CD14-positive monocyte (primary cell): ENCODE results near the gene SRPRA. TPM values are rescaled to one million over a fixed set of nuclear protein-coding genes. Genes with fewer than 3 reads are reported as not detected.

Experiments used
- DNase-seq, 3 donors: peaks; one replicate each; pipeline ENCODE4 v3.0.0-alpha.2; 2011 to 2022
- H2AFZ ChIP-seq: 2 replicates; pipeline ENCODE4 v1.6.0; 2012; ENCODE audit warnings: mild to moderate bottlenecking, low read depth, low read length, inconsistent platforms; ENCODE audit not compliant: insufficient read depth, poor library complexity, severe bottlenecking
- H3K27ac ChIP-seq, 2 donors: 1 replicate in 1 of 2; 2 replicates in 1 of 2; pipeline ENCODE4 v1.5.1; 2012 to 2013; ENCODE audit warnings: low read length in 2 of 2, control low read depth in 1 of 2, inconsistent platforms in 1 of 2, low read depth in 1 of 2, mild to moderate bottlenecking in 1 of 2
- H3K27me3 ChIP-seq, 2 donors: one replicate each; pipeline versions ENCODE4 v1.6.0 to v1.6.1; 2011 to 2013; ENCODE audit warnings: low read length in 2 of 2; ENCODE audit not compliant: control insufficient read depth in 2 of 2, insufficient read depth in 2 of 2
- H3K36me3 ChIP-seq, 2 donors: replicated peaks in 1 of 2; 1 replicate in 1 of 2; 2 replicates in 1 of 2; pipeline versions ENCODE4 v1.5.1 to v1.6.1; 2012 to 2013; ENCODE audit warnings: low read length in 2 of 2, control low read depth in 1 of 2, inconsistent platforms in 1 of 2, mild to moderate bottlenecking in 1 of 2; ENCODE audit not compliant: insufficient read depth in 2 of 2, control insufficient read depth in 1 of 2
- H3K4me1 ChIP-seq, 2 donors: 1 replicate in 1 of 2; 2 replicates in 1 of 2; pipeline versions ENCODE4 v1.5.1 to v1.6.1; 2012 to 2013; ENCODE audit warnings: low read length in 2 of 2, control low read depth in 1 of 2, inconsistent platforms in 1 of 2, mild to moderate bottlenecking in 1 of 2, moderate library complexity in 1 of 2; ENCODE audit not compliant: insufficient read depth in 2 of 2, control insufficient read depth in 1 of 2
- H3K4me2 ChIP-seq: replicated peaks from 2 replicates; pipeline ENCODE3; 2012; ENCODE audit warnings: low read length, moderate library complexity, mild to moderate bottlenecking; ENCODE audit not compliant: poor library complexity, severe bottlenecking; ENCODE audit errors: extremely low read depth
- H3K4me3 ChIP-seq, 3 experiments: fragments of 200-600 bp in 1 of 3; sonication (generic) in 1 of 3; replicated peaks in 1 of 3; 1 replicate in 2 of 3; 2 replicates in 1 of 3; pipeline ENCODE4 v1.5.1; 2011 to 2013; ENCODE audit warnings: low read length in 3 of 3, mild to moderate bottlenecking in 3 of 3, control low read depth in 2 of 3, low read depth in 2 of 3, inconsistent platforms in 1 of 3, moderate library complexity in 1 of 3
- H3K79me2 ChIP-seq: 2 replicates; pipeline ENCODE4 v1.6.0; 2012; ENCODE audit warnings: mild to moderate bottlenecking, control low read depth, inconsistent platforms, low read length, moderate library complexity; ENCODE audit not compliant: insufficient read depth
- H3K9ac ChIP-seq: 2 replicates; pipeline ENCODE4 v1.6.0; 2017; ENCODE audit warnings: low read length, mild to moderate bottlenecking; ENCODE audit not compliant: insufficient read depth, poor library complexity, severe bottlenecking
- H3K9me3 ChIP-seq, 2 donors: replicated peaks in 1 of 2; 1 replicate in 1 of 2; 2 replicates in 1 of 2; pipeline versions ENCODE4 v1.5.1 to v1.6.1; 2012 to 2013; ENCODE audit warnings: low read length in 2 of 2, control low read depth in 1 of 2; ENCODE audit not compliant: control insufficient read depth in 1 of 2, insufficient read depth in 1 of 2
- H4K20me1 ChIP-seq: 2 replicates; pipeline ENCODE4 v1.6.0; 2012; ENCODE audit warnings: mild to moderate bottlenecking, low read length, control low read depth, moderate library complexity; ENCODE audit not compliant: insufficient read depth
- H3K27ac Mint-ChIP-seq, 7 donors: one replicate each; pipeline ENCODE4 v1.8.0; 2020; ENCODE audit warnings: mild to moderate bottlenecking in 7 of 7, mixed read lengths in 7 of 7, moderate library complexity in 6 of 7, inconsistent platforms in 2 of 7
- H3K27me3 Mint-ChIP-seq, 3 donors: one replicate each; pipeline ENCODE4 v1.8.0; 2021 to 2022; ENCODE audit warnings: low read depth in 3 of 3, mild to moderate bottlenecking in 3 of 3, mixed read lengths in 3 of 3, moderate library complexity in 3 of 3, inconsistent platforms in 1 of 3
- H3K36me3 Mint-ChIP-seq, 2 donors: one replicate each; pipeline ENCODE4 v1.8.0; 2020; ENCODE audit warnings: mixed read lengths in 2 of 2, inconsistent platforms in 1 of 2, mild to moderate bottlenecking in 1 of 2
- H3K4me1 Mint-ChIP-seq: one replicate; pipeline ENCODE4 v1.8.0; 2020; ENCODE audit warnings: mild to moderate bottlenecking, mixed read lengths
- H3K4me3 Mint-ChIP-seq, 2 donors: one replicate each; pipeline ENCODE4 v1.8.0; 2020; ENCODE audit warnings: mild to moderate bottlenecking in 2 of 2, mixed read lengths in 2 of 2, moderate library complexity in 1 of 2
- H3K9me3 Mint-ChIP-seq, 7 donors: one replicate each; pipeline ENCODE4 v1.8.0; 2020 to 2022; ENCODE audit warnings: mixed read lengths in 7 of 7, mild to moderate bottlenecking in 6 of 7, moderate library complexity in 6 of 7, inconsistent platforms in 2 of 7
- WGBS: methylation state at CpG from one replicate; pipeline ENCODE4 v1.1.5; 2013; ENCODE audit warnings: missing lambda C conversion rate; ENCODE audit not compliant: insufficient coverage; 5-methylcytosine and 5-hydroxymethylcytosine counted together
- intact Hi-C, 2 donors: fragments of 100-400 bp; cut with micrococcal nuclease; formaldehyde crosslinking; loops; one replicate each; pipeline versions ENCODE4 v1.15.0 to v1.15.1; 2023
- polyA plus RNA-seq, 3 donors: library from polyadenylated mRNA; depleted of rRNA in 1 of 3; unstranded in 2 of 3; stranded (reverse) in 1 of 3; fragments of 300-500 nt in 2 of 3; fragments of >200 nt in 1 of 3; fragmentation: Illumina TruSeq in 2 of 3; gene quantifications; 1 replicate in 2 of 3; 2 replicates in 1 of 3; pipeline ENCODE4 v1.2.3, GENCODE V29; 2012 to 2021
- TF ChIP-seq, protein P1 (sequence below): fragments of 200-600 bp; IDR thresholded peaks from one replicate; pipeline ENCODE4 v1.8.0; 2022; ENCODE audit warnings: antibody characterized with exemption, mild to moderate bottlenecking

The SRPRA gene
- polyA plus RNA-seq, 3 donors: 68.7 to 123 (median 87.6) TPM

DNA sequence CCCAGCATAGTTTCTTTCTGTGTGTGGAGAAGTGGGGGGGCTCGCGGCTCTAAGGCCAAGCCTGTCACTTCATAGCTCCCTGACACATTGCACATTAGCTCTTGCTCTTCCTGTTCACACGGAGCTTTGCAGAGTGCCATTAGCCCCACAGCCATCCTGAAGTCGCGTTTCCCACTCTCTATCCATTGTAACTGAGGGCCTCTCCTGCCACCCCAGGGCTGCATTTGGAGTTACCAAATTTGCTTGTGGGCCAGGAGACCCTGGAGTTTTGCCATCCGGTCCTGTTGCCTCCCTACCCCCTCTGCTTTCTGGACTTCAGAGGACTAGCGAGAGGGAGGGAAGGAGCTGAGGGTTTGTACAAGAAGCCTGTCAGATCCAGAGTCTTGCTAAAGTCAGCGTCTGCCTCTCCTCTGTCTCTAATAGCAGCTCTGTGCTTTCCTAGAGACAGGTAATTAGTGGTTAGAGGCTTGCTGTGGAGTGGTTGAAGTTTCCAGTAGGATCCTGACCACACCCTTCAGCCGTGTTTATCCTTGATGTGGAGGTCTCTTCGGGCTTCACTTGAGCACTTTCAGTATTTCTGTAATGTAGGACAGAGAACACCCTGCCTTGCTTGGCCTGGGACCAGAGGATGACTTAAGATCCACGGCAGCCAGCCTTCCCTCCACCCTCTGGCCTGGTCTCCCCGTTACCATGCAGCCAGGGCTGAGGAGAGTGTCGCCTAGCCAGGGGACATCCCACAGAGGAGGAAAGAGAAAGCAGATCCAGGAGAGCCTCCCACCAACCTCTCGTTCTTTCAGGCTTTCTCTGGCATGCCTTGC is 49.3 kb upstream of the SRPRA start:
- peaks cover 60% of the 10 kb centered on the region for H3K4me1 Mint-ChIP-seq
- peak overlapping the region; percentile 67 to 77 for H3K4me3 Mint-ChIP-seq
- DNase-seq: no peak
- TF ChIP-seq, protein P1, sequence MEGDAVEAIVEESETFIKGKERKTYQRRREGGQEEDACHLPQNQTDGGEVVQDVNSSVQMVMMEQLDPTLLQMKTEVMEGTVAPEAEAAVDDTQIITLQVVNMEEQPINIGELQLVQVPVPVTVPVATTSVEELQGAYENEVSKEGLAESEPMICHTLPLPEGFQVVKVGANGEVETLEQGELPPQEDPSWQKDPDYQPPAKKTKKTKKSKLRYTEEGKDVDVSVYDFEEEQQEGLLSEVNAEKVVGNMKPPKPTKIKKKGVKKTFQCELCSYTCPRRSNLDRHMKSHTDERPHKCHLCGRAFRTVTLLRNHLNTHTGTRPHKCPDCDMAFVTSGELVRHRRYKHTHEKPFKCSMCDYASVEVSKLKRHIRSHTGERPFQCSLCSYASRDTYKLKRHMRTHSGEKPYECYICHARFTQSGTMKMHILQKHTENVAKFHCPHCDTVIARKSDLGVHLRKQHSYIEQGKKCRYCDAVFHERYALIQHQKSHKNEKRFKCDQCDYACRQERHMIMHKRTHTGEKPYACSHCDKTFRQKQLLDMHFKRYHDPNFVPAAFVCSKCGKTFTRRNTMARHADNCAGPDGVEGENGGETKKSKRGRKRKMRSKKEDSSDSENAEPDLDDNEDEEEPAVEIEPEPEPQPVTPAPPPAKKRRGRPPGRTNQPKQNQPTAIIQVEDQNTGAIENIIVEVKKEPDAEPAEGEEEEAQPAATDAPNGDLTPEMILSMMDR: no peak
- intact Hi-C loops: no loop called here
- peaks cover 56 to 64% of the 10 kb centered on the region in 2 donors for H3K4me1 ChIP-seq
- H3K4me3 ChIP-seq: peak overlapping the region in 1 of 3 experiments; percentile 56
- H3K9me3 ChIP-seq: peaks cover 0 to 4% of the 10 kb centered on the region in 2 donors
- peaks cover 62% of the 10 kb centered on the region for H3K79me2 ChIP-seq
- no peaks in the 10 kb centered on the region for H3K27me3 ChIP-seq
- H3K27ac Mint-ChIP-seq: peak overlapping the region; percentile 69 to 89 (median 76)
- 6% methylated on average over 7 of the region's 14 CpGs for WGBS
- H2AFZ ChIP-seq: peak overlapping the region; percentile 76
- H3K9ac ChIP-seq: peak overlapping the region; percentile 46
- H4K20me1 ChIP-seq: peaks cover 12% of the 10 kb centered on the region
- no peaks in the 10 kb centered on the region for H3K27me3 Mint-ChIP-seq
- H3K36me3 ChIP-seq: no peaks in the 10 kb centered on the region
- no peaks in the 10 kb centered on the region for H3K9me3 Mint-ChIP-seq
- peak overlapping the region; percentile 21 to 73 for H3K27ac ChIP-seq
- peaks cover 13 to 28% of the 10 kb centered on the region in 2 donors for H3K36me3 Mint-ChIP-seq
- peak overlapping the region; percentile 54 for H3K4me2 ChIP-seq

GRCh38 chr11:126317432-126317755 is 48.7 kb upstream of the SRPRA start:
- Mint-ChIP-seq H3K27ac (peak overlapping the region in 4 of 7 donors; percentile 69 to 89 (median 80)), H3K9me3 (no peaks in the 10 kb centered on the region), H3K4me3 (peak overlapping the region in 1 of 2 donors; percentile 77), H3K4me1 (peaks cover 66% of the 10 kb centered on the region), H3K36me3 (peaks cover 12 to 27% of the 10 kb centered on the region in 2 donors), H3K27me3 (no peaks in the 10 kb centered on the region)
- peak overlapping the region; percentile 76 for H2AFZ ChIP-seq
- H3K4me2 ChIP-seq: peak overlapping the region; percentile 54
- H3K36me3 ChIP-seq: no peaks in the 10 kb centered on the region
- H3K9me3 ChIP-seq: peaks cover 0 to 4% of the 10 kb centered on the region in 2 donors
- H3K4me1 ChIP-seq: peaks cover 62 to 70% of the 10 kb centered on the region in 2 donors
- peak overlapping the region in 1 of 3 experiments; percentile 56 for H3K4me3 ChIP-seq
- 0% methylated on average over 1 of the region's 1 CpG for WGBS
- peaks cover 12% of the 10 kb centered on the region for H4K20me1 ChIP-seq
- H3K27ac ChIP-seq: peak overlapping the region in 1 of 2 donors; percentile 73
- no peaks in the 10 kb centered on the region for H3K27me3 ChIP-seq
- TF ChIP-seq, protein P1: no peak
- peaks cover 66% of the 10 kb centered on the region for H3K79me2 ChIP-seq
- intact Hi-C loops: no loop called here
- peak overlapping the region; percentile 46 for H3K9ac ChIP-seq
- no peak for DNase-seq
